DOHH2 (cell line): ENCODE results near the gene FAM3B.

Source experiments
- H3F3A ChIP-seq: fragments of 200-600 bp; sonication (generic), shearing (Covaris generic); 2 replicates; pipeline ENCODE4 v1.6.0; 2016; ENCODE audit warnings: antibody characterized with exemption, mild to moderate bottlenecking; ENCODE audit not compliant: control insufficient read depth, insufficient read depth
- H3K27ac ChIP-seq: fragments of 200-600 bp; sonication (generic); 2 replicates; pipeline ENCODE4 v1.5.1; 2014; ENCODE audit warnings: low read depth, mild to moderate bottlenecking, low read length, moderate library complexity
- H3K27me3 ChIP-seq: fragments of 200-600 bp; sonication (generic); 2 replicates; pipeline ENCODE4 v1.6.1; 2014; ENCODE audit warnings: mild to moderate bottlenecking, low read length, mixed read lengths; ENCODE audit not compliant: control insufficient read depth
- H3K36me3 ChIP-seq: fragments of 200-600 bp; sonication (generic); 2 replicates; pipeline ENCODE4 v1.6.1; 2014; ENCODE audit warnings: mild to moderate bottlenecking, low read length, moderate library complexity, mixed read lengths; ENCODE audit not compliant: control insufficient read depth
- H3K4me1 ChIP-seq: fragments of 200-600 bp; sonication (generic); 2 replicates; pipeline ENCODE4 v1.6.1; 2014; ENCODE audit warnings: mild to moderate bottlenecking, low read length, mixed read lengths; ENCODE audit not compliant: control insufficient read depth
- H3K4me2 ChIP-seq: fragments of 200-600 bp; sonication (generic); 2 replicates; pipeline ENCODE4 v1.6.0; 2014; ENCODE audit warnings: mild to moderate bottlenecking, low read length, moderate library complexity
- H3K4me3 ChIP-seq: fragments of 200-600 bp; sonication (generic); 2 replicates; pipeline ENCODE4 v1.5.1; 2014; ENCODE audit warnings: mild to moderate bottlenecking, low read length, mixed read lengths
- H3K79me2 ChIP-seq: fragments of 200-600 bp; sonication (generic); 2 replicates; pipeline ENCODE4 v1.6.1; 2014; ENCODE audit warnings: mild to moderate bottlenecking, low read length, mixed read lengths; ENCODE audit not compliant: control insufficient read depth
- H3K9me2 ChIP-seq: fragments of 200-600 bp; sonication (generic); replicated peaks from 2 replicates; pipeline ENCODE4 v1.6.1; 2014; ENCODE audit warnings: mild to moderate bottlenecking, low read length, mixed read lengths; ENCODE audit not compliant: control insufficient read depth
- H3K9me3 ChIP-seq: fragments of 200-600 bp; sonication (generic); 2 replicates; pipeline ENCODE4 v1.6.1; 2014; ENCODE audit warnings: antibody characterized with exemption, low read length, mixed read lengths; ENCODE audit not compliant: control insufficient read depth, insufficient read depth
- H4K20me1 ChIP-seq: fragments of 200-600 bp; sonication (generic); 2 replicates; pipeline ENCODE4 v1.6.0; 2014; ENCODE audit warnings: low read depth, mild to moderate bottlenecking, antibody characterized with exemption, low read length, moderate library complexity; ENCODE audit not compliant: control insufficient read depth, insufficient read depth
- EZH2phosphoT487 ChIP-seq: fragments of 200-600 bp; sonication (generic); IDR thresholded peaks from 2 replicates; pipeline ENCODE4 v1.6.1; 2017; ENCODE audit warnings: borderline replicate concordance, mild to moderate bottlenecking, antibody characterized with exemption, low read length, moderate library complexity, mixed read lengths
- TF ChIP-seq, protein P1 (sequence below): fragments of 200-600 bp; sonication (generic); IDR thresholded peaks from one replicate; pipeline ENCODE4 v1.5.1; 2014; ENCODE audit warnings: antibody characterized with exemption, mild to moderate bottlenecking, low read depth, low read length; ENCODE audit not compliant: poor library complexity, severe bottlenecking

Gene FAM3B

DNA sequence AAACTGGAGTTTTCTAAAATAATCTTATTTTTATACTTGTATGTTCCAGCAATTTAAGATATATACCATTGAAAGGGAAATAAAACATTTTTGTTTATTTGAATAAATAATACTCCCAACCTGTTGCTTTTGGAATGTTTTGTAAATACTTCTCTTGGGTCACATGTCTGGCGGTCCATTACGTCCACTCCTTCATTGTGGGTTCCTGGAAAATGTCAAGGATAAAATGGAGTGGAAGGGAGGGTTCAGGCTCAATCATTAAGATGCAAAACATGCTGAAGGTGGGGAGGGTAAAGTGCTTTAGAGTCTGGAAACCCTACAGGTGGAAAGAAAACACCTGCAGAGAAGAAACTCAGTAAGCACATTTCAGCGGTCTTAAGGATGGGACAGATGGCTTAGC, 34.2 kb upstream of the FAM3B start:
- no peaks in the 10 kb centered on the region for H3F3A ChIP-seq
- no peak overlapping the region for H3K27ac ChIP-seq
- H3K27me3 ChIP-seq, result peaks cover 4% of the 10 kb centered on the region
- H4K20me1 ChIP-seq, result no peaks in the 10 kb centered on the region
- no peaks in the 10 kb centered on the region for H3K79me2 ChIP-seq
- H3K9me2 ChIP-seq, result no peaks in the 10 kb centered on the region
- no peaks in the 10 kb centered on the region for H3K36me3 ChIP-seq
- H3K9me3 ChIP-seq, result no peaks in the 10 kb centered on the region
- H3K4me1 ChIP-seq, result no peaks in the 10 kb centered on the region
- no peak overlapping the region for H3K4me2 ChIP-seq
- H3K4me3 ChIP-seq, result no peak overlapping the region
- no peak for TF ChIP-seq EZH2phosphoT487
- TF ChIP-seq, protein P1, sequence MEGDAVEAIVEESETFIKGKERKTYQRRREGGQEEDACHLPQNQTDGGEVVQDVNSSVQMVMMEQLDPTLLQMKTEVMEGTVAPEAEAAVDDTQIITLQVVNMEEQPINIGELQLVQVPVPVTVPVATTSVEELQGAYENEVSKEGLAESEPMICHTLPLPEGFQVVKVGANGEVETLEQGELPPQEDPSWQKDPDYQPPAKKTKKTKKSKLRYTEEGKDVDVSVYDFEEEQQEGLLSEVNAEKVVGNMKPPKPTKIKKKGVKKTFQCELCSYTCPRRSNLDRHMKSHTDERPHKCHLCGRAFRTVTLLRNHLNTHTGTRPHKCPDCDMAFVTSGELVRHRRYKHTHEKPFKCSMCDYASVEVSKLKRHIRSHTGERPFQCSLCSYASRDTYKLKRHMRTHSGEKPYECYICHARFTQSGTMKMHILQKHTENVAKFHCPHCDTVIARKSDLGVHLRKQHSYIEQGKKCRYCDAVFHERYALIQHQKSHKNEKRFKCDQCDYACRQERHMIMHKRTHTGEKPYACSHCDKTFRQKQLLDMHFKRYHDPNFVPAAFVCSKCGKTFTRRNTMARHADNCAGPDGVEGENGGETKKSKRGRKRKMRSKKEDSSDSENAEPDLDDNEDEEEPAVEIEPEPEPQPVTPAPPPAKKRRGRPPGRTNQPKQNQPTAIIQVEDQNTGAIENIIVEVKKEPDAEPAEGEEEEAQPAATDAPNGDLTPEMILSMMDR, result no peak

DNA sequence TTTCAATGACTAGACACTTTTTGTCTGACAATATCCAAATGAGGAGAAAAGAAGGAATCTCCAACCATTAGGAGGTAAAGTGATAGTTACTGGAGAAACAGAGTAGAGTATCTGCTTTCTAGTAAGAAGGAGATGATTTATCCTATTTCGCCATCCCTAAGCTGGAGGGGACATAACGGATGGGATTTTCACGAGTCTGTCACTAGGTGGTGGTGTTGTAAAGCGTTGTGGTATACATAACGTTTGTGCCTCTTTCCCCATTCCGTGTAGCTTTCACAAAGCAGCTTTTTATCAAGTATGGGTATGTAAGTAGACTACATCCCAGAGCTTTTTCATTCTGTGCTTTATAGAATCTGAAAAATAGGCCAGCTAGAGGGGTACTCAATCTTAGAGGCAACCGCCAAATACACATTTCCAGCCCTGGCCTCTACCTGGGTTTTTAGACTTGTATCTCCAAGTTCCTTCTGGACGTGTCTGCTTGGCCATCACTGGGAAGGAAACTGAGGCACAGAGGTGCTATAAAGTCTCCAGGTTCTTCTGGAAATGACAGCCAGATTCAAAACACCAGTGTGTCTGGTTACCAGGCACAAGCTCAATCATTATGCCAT, 33.3 kb upstream of the FAM3B start:
- no peaks in the 10 kb centered on the region for H3K4me1 ChIP-seq
- H3K4me3 ChIP-seq, result no peak overlapping the region
- H3K79me2 ChIP-seq, result no peaks in the 10 kb centered on the region
- H3K27me3 ChIP-seq, result peaks cover 4% of the 10 kb centered on the region
- no peaks in the 10 kb centered on the region for H3F3A ChIP-seq
- TF ChIP-seq, protein P1, result peak; percentile 65
- TF ChIP-seq EZH2phosphoT487, result no peak
- no peaks in the 10 kb centered on the region for H3K36me3 ChIP-seq
- H3K4me2 ChIP-seq, result no peak overlapping the region
- H4K20me1 ChIP-seq, result no peaks in the 10 kb centered on the region
- no peaks in the 10 kb centered on the region for H3K9me3 ChIP-seq
- H3K27ac ChIP-seq, result no peak overlapping the region
- no peaks in the 10 kb centered on the region for H3K9me2 ChIP-seq

DNA sequence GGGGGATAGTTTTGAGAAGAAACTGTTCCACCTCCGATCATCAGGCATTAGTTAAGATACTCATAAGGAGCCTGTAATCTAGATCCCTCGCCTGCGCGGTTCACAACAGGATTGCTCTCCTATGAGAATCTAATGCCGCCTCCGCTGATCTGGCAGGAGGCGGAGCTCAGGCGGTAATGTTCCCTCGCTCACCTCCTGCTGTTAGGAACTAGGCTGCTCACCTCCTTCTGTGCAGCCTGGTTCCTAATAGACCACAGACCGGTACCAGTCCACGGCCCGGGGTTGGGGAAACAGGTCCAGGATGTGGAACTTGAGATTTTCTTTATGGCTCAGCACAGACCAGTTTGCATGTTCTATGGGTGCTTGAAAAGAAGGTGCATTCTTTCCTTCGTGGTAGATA, 27.2 kb upstream of the FAM3B start:
- no peaks in the 10 kb centered on the region for H3K36me3 ChIP-seq
- no peaks in the 10 kb centered on the region for H3F3A ChIP-seq
- no peak overlapping the region for H3K27ac ChIP-seq
- no peaks in the 10 kb centered on the region for H3K9me2 ChIP-seq
- H3K27me3 ChIP-seq, result 0 out of 2 replicates have a peak, but pooled peaks cover 3% of the 10 kb centered on the region
- H3K9me3 ChIP-seq, result no peaks in the 10 kb centered on the region
- no peaks in the 10 kb centered on the region for H3K79me2 ChIP-seq
- no peaks in the 10 kb centered on the region for H4K20me1 ChIP-seq
- no peaks in the 10 kb centered on the region for H3K4me1 ChIP-seq
- H3K4me2 ChIP-seq, result no peak overlapping the region
- no peak overlapping the region for H3K4me3 ChIP-seq
- TF ChIP-seq EZH2phosphoT487, result no peak
- TF ChIP-seq, protein P1, result no peak
